ENCODE measurements around the gene UMAD1.

DNA sequence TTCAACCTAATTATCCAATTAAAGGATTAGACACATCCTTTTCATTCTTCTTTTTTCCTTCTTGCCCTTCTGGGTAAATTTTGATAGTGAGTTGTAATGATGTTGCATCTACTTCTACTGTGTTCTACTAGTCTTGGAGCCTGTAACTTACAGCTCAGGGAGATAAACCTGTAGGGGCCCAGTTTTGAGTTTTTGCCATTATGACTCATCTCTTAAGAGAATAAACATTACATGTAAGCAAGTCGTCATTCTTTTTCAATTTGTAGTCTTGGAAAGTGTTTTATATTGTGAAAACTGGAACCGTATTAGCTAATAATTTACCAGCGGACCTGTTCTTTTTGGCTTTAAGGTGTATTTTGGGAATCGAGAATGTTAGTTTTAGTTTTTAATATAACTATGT lies 167.6 kb downstream of the UMAD1 start:
- TF ChIP-seq, protein P1, sequence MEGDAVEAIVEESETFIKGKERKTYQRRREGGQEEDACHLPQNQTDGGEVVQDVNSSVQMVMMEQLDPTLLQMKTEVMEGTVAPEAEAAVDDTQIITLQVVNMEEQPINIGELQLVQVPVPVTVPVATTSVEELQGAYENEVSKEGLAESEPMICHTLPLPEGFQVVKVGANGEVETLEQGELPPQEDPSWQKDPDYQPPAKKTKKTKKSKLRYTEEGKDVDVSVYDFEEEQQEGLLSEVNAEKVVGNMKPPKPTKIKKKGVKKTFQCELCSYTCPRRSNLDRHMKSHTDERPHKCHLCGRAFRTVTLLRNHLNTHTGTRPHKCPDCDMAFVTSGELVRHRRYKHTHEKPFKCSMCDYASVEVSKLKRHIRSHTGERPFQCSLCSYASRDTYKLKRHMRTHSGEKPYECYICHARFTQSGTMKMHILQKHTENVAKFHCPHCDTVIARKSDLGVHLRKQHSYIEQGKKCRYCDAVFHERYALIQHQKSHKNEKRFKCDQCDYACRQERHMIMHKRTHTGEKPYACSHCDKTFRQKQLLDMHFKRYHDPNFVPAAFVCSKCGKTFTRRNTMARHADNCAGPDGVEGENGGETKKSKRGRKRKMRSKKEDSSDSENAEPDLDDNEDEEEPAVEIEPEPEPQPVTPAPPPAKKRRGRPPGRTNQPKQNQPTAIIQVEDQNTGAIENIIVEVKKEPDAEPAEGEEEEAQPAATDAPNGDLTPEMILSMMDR (conservative IDR thresholded peaks at IDR 0.05; ENCODE audit: low read length) = no peak
- no peak for TF ChIP-seq EZH2phosphoT487 (IDR thresholded peaks at IDR 0.05; ENCODE audit: borderline replicate concordance)
